Endothelial cell of umbilical vein (primary cell): ENCODE data around the gene BPTF. TPM values are rescaled to one million over a fixed set of nuclear protein-coding genes. Genes with fewer than 3 reads are reported as not detected.
"Not testable (repeated sequence)": the region's sequence is repeated elsewhere in the genome, so short reads cannot be mapped to it uniquely, and the experiment has no call there.

ENCODE experiments used
- BruUV-seq: library from RNA; stranded (reverse); fragments of 400-500 nt; replicated peaks from 2 replicates; lab custom pipeline; 2021; lab: Mats Ljungman, UMichigan
- CTCF ChIA-PET: fragments of 300-600, 350-600 bp; sonication (Branson Sonifier 250); formaldehyde crosslinking; loops from one replicate; lab custom pipeline; 2021; ENCODE audit warnings: antibody characterized with exemption, inconsistent platforms; lab: Charles Lee
- POLR2A ChIA-PET: fragments of 300-600, 350-600 bp; sonication (Branson Sonifier 250); formaldehyde crosslinking; loops from one replicate; lab custom pipeline; 2021; ENCODE audit warnings: antibody characterized with exemption, inconsistent platforms; lab: Charles Lee
- DNase-seq: peaks from one replicate; pipeline ENCODE4 v3.0.0-alpha.2; 2011; ENCODE audit warnings: low read depth, low spot score
- FAIRE-seq: peaks from 2 replicates; lab custom pipeline; 2011; peaks lifted over from hg19 to GRCh38; lab: Jason Lieb, UNC
- H2AFZ ChIP-seq: 2 replicates; pipeline ENCODE4 v1.6.0; 2012; ENCODE audit warnings: low read depth, low read length, control low read depth, inconsistent platforms
- H3K27ac ChIP-seq: 2 replicates; pipeline ENCODE4 v1.5.1; 2011; ENCODE audit warnings: low read depth, mild to moderate bottlenecking, control low read depth, low read length, moderate library complexity; ENCODE audit not compliant: insufficient read depth
- H3K27me3 ChIP-seq, 2 experiments: 2 replicates each; pipeline versions ENCODE4 v1.6.0 to v1.6.1; 2011; ENCODE audit warnings: low read length in 2 of 2, mixed read lengths in 1 of 2; ENCODE audit not compliant: control insufficient read depth in 2 of 2, insufficient read depth in 2 of 2
- H3K36me3 ChIP-seq, 2 experiments: 2 replicates in 1 of 2; 3 replicates in 1 of 2; pipeline ENCODE4 v1.5.1; 2011; ENCODE audit warnings: low read length in 2 of 2, mild to moderate bottlenecking in 1 of 2, moderate library complexity in 1 of 2; ENCODE audit not compliant: control insufficient read depth in 2 of 2, insufficient read depth in 2 of 2; ENCODE audit errors: extremely low read depth in 1 of 2
- H3K4me1 ChIP-seq: 3 replicates; pipeline ENCODE4 v1.5.1; 2011; ENCODE audit warnings: mild to moderate bottlenecking, low read length; ENCODE audit not compliant: control insufficient read depth, insufficient read depth; ENCODE audit errors: extremely low read depth
- H3K4me2 ChIP-seq: 2 replicates; pipeline ENCODE4 v1.6.1; 2011; ENCODE audit warnings: low read length, control low read depth, mixed read lengths; ENCODE audit not compliant: insufficient read depth
- H3K4me3 ChIP-seq, 3 experiments: fragments of 200-600 bp in 1 of 3; sonication (generic), shearing (Covaris generic) in 1 of 3; replicated peaks in 1 of 3; 2 replicates each; pipeline ENCODE4 v1.5.1; 2011 to 2016; ENCODE audit warnings: control low read depth in 3 of 3, low read length in 3 of 3, mild to moderate bottlenecking in 2 of 3, inconsistent platforms in 1 of 3, low read depth in 1 of 3, moderate library complexity in 1 of 3; ENCODE audit not compliant: insufficient read depth in 1 of 3
- H3K79me2 ChIP-seq: 2 replicates; pipeline ENCODE4 v1.6.0; 2012; ENCODE audit warnings: low read length, inconsistent platforms; ENCODE audit not compliant: control insufficient read depth, insufficient read depth
- H3K9ac ChIP-seq: replicated peaks from 2 replicates; pipeline ENCODE3; 2011; ENCODE audit warnings: low read length, control low read depth; ENCODE audit not compliant: insufficient read depth; ENCODE audit errors: extremely low read depth
- H3K9me1 ChIP-seq: replicated peaks from 3 replicates; pipeline ENCODE4 v1.6.0; 2011; ENCODE audit warnings: mild to moderate bottlenecking, low read length; ENCODE audit not compliant: control insufficient read depth, insufficient read depth; ENCODE audit errors: extremely low read depth
- H3K9me3 ChIP-seq: replicated peaks from 2 replicates; pipeline ENCODE4 v1.5.1; 2012; ENCODE audit warnings: low read length, inconsistent platforms; ENCODE audit not compliant: control insufficient read depth, insufficient read depth
- H4K20me1 ChIP-seq: replicated peaks from 2 replicates; pipeline ENCODE3; 2011; ENCODE audit warnings: mild to moderate bottlenecking, low read length; ENCODE audit not compliant: control insufficient read depth, insufficient read depth; ENCODE audit errors: extremely low read depth
- CTCF ChIP-seq, 2 donors: IDR thresholded peaks; 1 replicate in 1 of 2; 2 replicates in 1 of 2; pipeline ENCODE4 v1.5.1; 2011; ENCODE audit warnings: low read length in 2 of 2, mild to moderate bottlenecking in 2 of 2, moderate library complexity in 2 of 2, control low read depth in 1 of 2, inconsistent platforms in 1 of 2, low read depth in 1 of 2; ENCODE audit not compliant: insufficient read depth in 1 of 2; ENCODE audit errors: extremely low read depth in 1 of 2
- EZH2 ChIP-seq: IDR thresholded peaks from 2 replicates; pipeline ENCODE4 v1.6.1; 2012; ENCODE audit warnings: borderline replicate concordance, low read depth, mild to moderate bottlenecking, moderate library complexity, low read length, inconsistent platforms; ENCODE audit not compliant: severe bottlenecking
- FOS ChIP-seq: IDR thresholded peaks from 2 replicates; pipeline ENCODE4 v1.6.1; 2011; ENCODE audit warnings: mild to moderate bottlenecking, low read length, moderate library complexity, borderline replicate concordance; ENCODE audit not compliant: insufficient read depth
- GATA2 ChIP-seq: IDR thresholded peaks from 2 replicates; pipeline ENCODE4 v1.7.0; 2011; ENCODE audit warnings: low read depth, mild to moderate bottlenecking, moderate library complexity, mixed read lengths, low read length; ENCODE audit not compliant: insufficient read length, insufficient read depth
- JUN ChIP-seq: IDR thresholded peaks from 2 replicates; pipeline ENCODE4 v1.6.1; 2011; ENCODE audit warnings: borderline replicate concordance, low read depth; ENCODE audit not compliant: insufficient read length, insufficient read depth
- MAX ChIP-seq: IDR thresholded peaks from 2 replicates; pipeline ENCODE4 v1.6.1; 2011; ENCODE audit not compliant: insufficient read depth, insufficient read length
- MYC ChIP-seq: IDR thresholded peaks from one replicate; pipeline ENCODE4 v1.6.1; 2011; ENCODE audit warnings: mild to moderate bottlenecking, low read depth, low read length
- POLR2A ChIP-seq: IDR thresholded peaks from 2 replicates; pipeline ENCODE4 v1.6.1; 2012; ENCODE audit warnings: low read depth, mild to moderate bottlenecking, control low read depth, low read length
- POLR2AphosphoS5 ChIP-seq: IDR thresholded peaks from 2 replicates; pipeline ENCODE4 v1.6.1; 2012; ENCODE audit warnings: low read depth, mild to moderate bottlenecking, control low read depth, low read length, moderate library complexity; ENCODE audit not compliant: insufficient read depth
- dilution Hi-C: fragments of 300-500 bp; cut with MboI; formaldehyde crosslinking; loops from one replicate; pipeline ENCODE4 v1.15.0; 2019; ENCODE audit warnings: low sequenced_read_pairs; ENCODE audit not compliant: extremely low pct_ligation_motif_present
- intact Hi-C: fragments of 100-400 bp; cut with micrococcal nuclease; formaldehyde crosslinking; loops from one replicate; pipeline ENCODE4 v1.10.0; 2022
- polyA plus RNA-seq, 4 experiments: library from polyadenylated mRNA; depleted of rRNA in 3 of 4; stranded (reverse) in 3 of 4; unstranded in 1 of 4; fragments of >200 nt; gene quantifications; 2 replicates each; pipeline versions ENCODE4 v1.2.1 to v1.2.3, GENCODE V29; 2011 to 2012; ENCODE audit warnings: missing spikeins in 1 of 4
- total RNA-seq: library from RNA; stranded (reverse); gene quantifications from 2 replicates; pipeline ENCODE4 v1.2.3, GENCODE V29; 2021

The BPTF gene
- total and polyA plus RNA-seq, 2 donors (not counting 3 experiments of a cell fraction or from before 2014, with no cell fraction given) = 41.0 to 88.1 TPM

GRCh38 chr17:67910117-67910803 is 85.0 kb downstream of the BPTF start:
- BruUV-seq, H3K27ac ChIP-seq, POLR2A ChIA-PET, CTCF ChIA-PET, H3K4me2 ChIP-seq, H3K79me2 ChIP-seq, intact Hi-C loops, H3K4me3 ChIP-seq, H3K9ac ChIP-seq, H3K27me3 ChIP-seq, FAIRE-seq, H3K4me1 ChIP-seq, H3K9me3 ChIP-seq, H2AFZ ChIP-seq, DNase-seq, H4K20me1 ChIP-seq, dilution Hi-C loops, H3K9me1 ChIP-seq: not testable (repeated sequence)
- peaks cover 10 to 15% of the 10 kb centered on the region in 2 experiments for H3K36me3 ChIP-seq

- ChIA-PET POLR2A (no interaction called here), CTCF (no interaction called here)
- no peak for TF ChIP-seq MYC
- no peak for TF ChIP-seq EZH2
- TF ChIP-seq GATA2 = no peak
- no peak for TF ChIP-seq MAX
- no peak for TF ChIP-seq POLR2A
- no peak for TF ChIP-seq CTCF (IDR thresholded peaks at IDR 0.05; ENCODE audit: extremely low read depth in 1 of 2, insufficient read depth in 1 of 2, low read depth in 1 of 2, low read length in 2 of 2)
- no peak for TF ChIP-seq POLR2AphosphoS5
- TF ChIP-seq FOS = no peak
- TF ChIP-seq JUN = no peak
- FAIRE-seq = no peak
- no peak overlapping the region for H2AFZ ChIP-seq
- no peaks in the 10 kb centered on the region for H3K9me1 ChIP-seq
- intact Hi-C loops = no loop called here
- DNase-seq = no peak
- H3K79me2 ChIP-seq = no peaks in the 10 kb centered on the region
- H3K4me1 ChIP-seq = no peaks in the 10 kb centered on the region
- H3K4me3 ChIP-seq = no peak overlapping the region
- dilution Hi-C loops = no loop called here
- no peaks in the 10 kb centered on the region for H3K27me3 ChIP-seq
- H3K9ac ChIP-seq = no peak overlapping the region
- peaks cover 10 to 15% of the 10 kb centered on the region in 2 experiments for H3K36me3 ChIP-seq
- no peaks in the 10 kb centered on the region for H4K20me1 ChIP-seq
- no peaks in the 10 kb centered on the region for H3K9me3 ChIP-seq
- BruUV-seq = no TSS peak
- H3K4me2 ChIP-seq = no peak overlapping the region
- no peak overlapping the region for H3K27ac ChIP-seq
These were observed 85.9 kb downstream of the BPTF start for GRCh38 chr17:67911059-67911782.
